HG03025 (cell line): ENCODE results near the gene AP5B1.
"Not testable (repeated sequence)": the region's sequence is repeated elsewhere in the genome, so short reads cannot be mapped to it uniquely, and the experiment has no call there.

Experiments
- ATAC-seq: cut with Tn5 transposase; IDR thresholded peaks from one replicate; pipeline ENCODE4 v1.9.1; 2021; ENCODE audit warnings: mild to moderate bottlenecking, moderate library complexity; ENCODE audit not compliant: unreplicated experiment, low FRiP score

Gene AP5B1

GRCh38 chr11:65767806-65768205 lies 13.0 kb downstream of the AP5B1 start:
- ATAC-seq = not testable (repeated sequence)

GRCh38 chr11:65767406-65767805 lies 13.4 kb downstream of the AP5B1 start:
- ATAC-seq = no peak

- no peak for ATAC-seq
These were observed 14.2 kb downstream of the AP5B1 start for GRCh38 chr11:65766535-65766934.

GRCh38 chr11:65764434-65764833 lies 16.3 kb downstream of the AP5B1 start:
- no peak for ATAC-seq

- ATAC-seq = not testable (repeated sequence)
These were observed 18.0 kb downstream of the AP5B1 start for GRCh38 chr11:65762816-65763215.

GRCh38 chr11:65762169-65762568 lies 18.6 kb downstream of the AP5B1 start:
- ATAC-seq = not testable (repeated sequence)

GRCh38 chr11:65745049-65745448 lies 35.7 kb downstream of the AP5B1 start:
- no peak for ATAC-seq

GRCh38 chr11:65744699-65745042 lies 36.1 kb downstream of the AP5B1 start:
- no peak for ATAC-seq

- no peak for ATAC-seq
These were observed 36.6 kb downstream of the AP5B1 start for GRCh38 chr11:65744026-65744698.

GRCh38 chr11:65743681-65744025 lies 37.1 kb downstream of the AP5B1 start:
- ATAC-seq = no peak

GRCh38 chr11:65742353-65742752 lies 38.4 kb downstream of the AP5B1 start:
- no peak for ATAC-seq

- no peak for ATAC-seq
These were observed 39.6 kb downstream of the AP5B1 start for GRCh38 chr11:65741185-65741584.

GRCh38 chr11:65739022-65739421 lies 41.8 kb downstream of the AP5B1 start:
- no peak for ATAC-seq

- no peak for ATAC-seq
These were observed 44.0 kb downstream of the AP5B1 start for GRCh38 chr11:65736810-65737209.

- ATAC-seq = not testable (repeated sequence)
These were observed 45.7 kb downstream of the AP5B1 start for GRCh38 chr11:65735111-65735510.

GRCh38 chr11:65730461-65730860 lies 50.3 kb downstream of the AP5B1 start:
- no peak for ATAC-seq

GRCh38 chr11:65727865-65728264 lies 52.9 kb downstream of the AP5B1 start:
- ATAC-seq = no peak

GRCh38 chr11:65726660-65727059 lies 54.1 kb downstream of the AP5B1 start:
- ATAC-seq = no peak
